Activated CD8-positive, alpha-beta memory T cell treated with anti-CD3 and anti-CD28 coated beads, Interleukin-2, amount 50 U/mL, for 24 hours (primary cell): ENCODE results near the gene SZRD1.

Experiments
- DNase-seq: peaks from one replicate; pipeline ENCODE4 v3.0.0-alpha.2; 2020; ENCODE audit errors: extremely low read depth

SZRD1 gene

GRCh38 chr1:16394977-16395376 is 27.9 kb downstream of the SZRD1 start:
- DNase-seq = no peak

GRCh38 chr1:16396591-16396990 is 29.5 kb downstream of the SZRD1 start:
- DNase-seq = no peak

- no peak for DNase-seq
Measured at GRCh38 chr1:16397120-16397519, 30.1 kb downstream of the SZRD1 start.

- no peak for DNase-seq
Measured at GRCh38 chr1:16398371-16398953, 31.4 kb downstream of the SZRD1 start.

GRCh38 chr1:16402742-16403141 is 35.7 kb downstream of the SZRD1 start:
- DNase-seq = no peak

GRCh38 chr1:16405441-16405840 is 38.4 kb downstream of the SZRD1 start:
- no peak for DNase-seq

- no peak for DNase-seq
Measured at GRCh38 chr1:16406868-16407267, 39.8 kb downstream of the SZRD1 start.

GRCh38 chr1:16409536-16410152 is 42.6 kb downstream of the SZRD1 start:
- no peak for DNase-seq

- DNase-seq = no peak
Measured at GRCh38 chr1:16410803-16411202, 43.8 kb downstream of the SZRD1 start.

GRCh38 chr1:16413191-16413590 is 46.1 kb downstream of the SZRD1 start:
- DNase-seq = no peak

- no peak for DNase-seq
Measured at GRCh38 chr1:16418823-16419425, 51.9 kb downstream of the SZRD1 start.

GRCh38 chr1:16420424-16421118 is 53.5 kb downstream of the SZRD1 start:
- peak; percentile 36 for DNase-seq

GRCh38 chr1:16421201-16421600 is 54.2 kb downstream of the SZRD1 start:
- no peak for DNase-seq

- no peak for DNase-seq
Measured at GRCh38 chr1:16422041-16422440, 55.0 kb downstream of the SZRD1 start.

GRCh38 chr1:16425125-16426025 is 58.3 kb downstream of the SZRD1 start:
- no peak for DNase-seq

GRCh38 chr1:16430606-16431005 is 63.6 kb downstream of the SZRD1 start:
- DNase-seq = no peak

GRCh38 chr1:16433030-16433429 is 66.0 kb downstream of the SZRD1 start:
- DNase-seq = no peak

- no peak for DNase-seq
Measured at GRCh38 chr1:16434007-16434406, 67.0 kb downstream of the SZRD1 start.

GRCh38 chr1:16434501-16434900 is 67.5 kb downstream of the SZRD1 start:
- DNase-seq = no peak

GRCh38 chr1:16436946-16437474 is 70.0 kb downstream of the SZRD1 start, which contains the start of gene SPATA21:
SPATA21 (minus strand) TSS chr1:16437424; CDS start chr1:16431371, 6,053 bp downstream.
- no peak for DNase-seq

GRCh38 chr1:16438516-16438915 is 71.5 kb downstream of the SZRD1 start:
- no peak for DNase-seq
